HEK293 (cell line): ENCODE results near the gene IPO11.
A peak's percentile ranks its signal among the peaks of the same experiment; 100 is the strongest.

Experiments
- CTCF ChIA-PET: fragments of 350-600 bp; formaldehyde crosslinking; extraction: SDS; loops from one replicate; lab custom pipeline; 2021; ENCODE audit warnings: antibody characterized with exemption; lab: Yijun Ruan, JAX
- POLR2A ChIA-PET: fragments of 300-600 bp; formaldehyde crosslinking; extraction: SDS; loops from one replicate; lab custom pipeline; 2020; ENCODE audit warnings: antibody characterized with exemption, inconsistent platforms; lab: Yijun Ruan, JAX
- H3K27ac ChIP-seq: fragments of 200-500 bp; sonication (Bioruptor generic); 2 replicates; pipeline ENCODE4 v1.5.1; 2014; ENCODE audit warnings: low read depth, low read length, control low read depth, inconsistent platforms; ENCODE audit errors: extremely low read depth
- H3K36me3 ChIP-seq, 2 experiments: fragments of 200-500 bp in 1 of 2; sonication (Bioruptor generic) in 1 of 2; 1 replicate in 1 of 2; 2 replicates in 1 of 2; pipeline ENCODE4 v1.5.1; 2014 to 2017; ENCODE audit warnings: inconsistent platforms in 2 of 2, low read length in 2 of 2; ENCODE audit not compliant: control insufficient read depth in 2 of 2, insufficient read depth in 1 of 2
- H3K4me1 ChIP-seq: fragments of 200-500 bp; sonication (Bioruptor generic); 2 replicates; pipeline ENCODE4 v1.5.1; 2014; ENCODE audit warnings: mild to moderate bottlenecking, low read length, inconsistent platforms; ENCODE audit not compliant: control insufficient read depth, insufficient read depth
- H3K4me3 ChIP-seq: 2 replicates; pipeline ENCODE4 v1.5.1; 2011; ENCODE audit warnings: low read depth, mild to moderate bottlenecking, control low read depth, low read length, moderate library complexity
- H3K9me3 ChIP-seq: fragments of 200-500 bp; sonication (Bioruptor generic); 2 replicates; pipeline ENCODE4 v1.5.1; 2014; ENCODE audit warnings: low read depth, low read length, inconsistent platforms; ENCODE audit not compliant: control insufficient read depth, insufficient read depth
- ATF2 ChIP-seq: fragments of 450-650 bp; formaldehyde crosslinking; IDR thresholded peaks from 2 replicates; pipeline ENCODE4 v1.5.1; 2016; ENCODE audit warnings: missing biosample characterization, missing genetic modification characterization, low read depth
- KLF17 ChIP-seq: fragments of 450-650 bp; formaldehyde crosslinking; IDR thresholded peaks from 2 replicates; pipeline ENCODE4 v1.5.1; 2016; ENCODE audit warnings: missing biosample characterization, missing genetic modification characterization
- SALL2 ChIP-seq: fragments of 450-650 bp; formaldehyde crosslinking; IDR thresholded peaks from 2 replicates; pipeline ENCODE4 v1.5.0; 2017; ENCODE audit warnings: missing biosample characterization, mild to moderate bottlenecking, missing genetic modification characterization, borderline replicate concordance
- SCRT2 ChIP-seq: fragments of 450-650 bp; formaldehyde crosslinking; IDR thresholded peaks from 2 replicates; pipeline ENCODE4 v1.5.1; 2016; ENCODE audit warnings: missing biosample characterization, missing genetic modification characterization
- SP7 ChIP-seq: fragments of 450-650 bp; formaldehyde crosslinking; IDR thresholded peaks from 2 replicates; pipeline ENCODE4 v1.5.1; 2016; ENCODE audit warnings: missing biosample characterization, missing genetic modification characterization
- ZNF138 ChIP-seq: fragments of 450-650 bp; formaldehyde crosslinking; IDR thresholded peaks from 2 replicates; pipeline ENCODE4 v1.5.1; 2016; ENCODE audit warnings: missing biosample characterization, missing genetic modification characterization, borderline replicate concordance
- ZNF335 ChIP-seq: fragments of 450-650 bp; formaldehyde crosslinking; conservative IDR thresholded peaks from 2 replicates; pipeline ENCODE4 v1.5.1; 2016; ENCODE audit warnings: missing biosample characterization, missing genetic modification characterization
- ZNF362 ChIP-seq: fragments of 450-650 bp; formaldehyde crosslinking; IDR thresholded peaks from 2 replicates; pipeline ENCODE4 v1.5.1; 2016; ENCODE audit warnings: missing biosample characterization, missing genetic modification characterization
- ZNF629 ChIP-seq: fragments of 450-650 bp; formaldehyde crosslinking; IDR thresholded peaks from 2 replicates; pipeline ENCODE4 v1.5.1; 2017; ENCODE audit warnings: missing biosample characterization, missing genetic modification characterization
- ZXDB ChIP-seq: fragments of 450-650 bp; formaldehyde crosslinking; IDR thresholded peaks from 2 replicates; pipeline ENCODE4 v1.5.1; 2016; ENCODE audit warnings: missing biosample characterization, missing genetic modification characterization
- TF ChIP-seq, protein P1 (sequence below): fragments of 450-650 bp; formaldehyde crosslinking; IDR thresholded peaks from 2 replicates; pipeline ENCODE4 v1.5.1; 2016; ENCODE audit warnings: missing biosample characterization, missing genetic modification characterization
- TF ChIP-seq, protein P2 (sequence below): fragments of 450-650 bp; formaldehyde crosslinking; IDR thresholded peaks from 2 replicates; pipeline ENCODE4 v1.5.1; 2016; ENCODE audit warnings: missing biosample characterization, missing genetic modification characterization, borderline replicate concordance

The IPO11 gene

DNA sequence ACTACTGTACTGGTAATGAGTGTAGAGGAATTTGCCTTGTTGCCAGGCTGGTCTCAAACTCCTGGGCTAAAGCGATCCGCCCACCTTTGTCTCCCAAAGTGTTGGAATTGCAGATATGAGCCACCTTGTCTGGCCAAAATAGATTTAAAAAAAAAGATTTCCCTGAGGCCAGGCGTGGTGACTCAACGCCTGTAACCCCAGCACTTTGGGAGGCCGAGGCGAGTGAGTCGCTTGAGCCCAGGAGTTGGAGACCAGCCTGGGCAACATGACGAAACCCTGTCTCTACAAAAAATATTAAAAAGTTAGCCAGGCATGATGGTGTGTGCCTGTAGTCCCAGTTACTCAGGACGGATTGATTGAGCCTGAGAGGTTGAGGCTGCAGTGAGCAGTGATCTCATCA lies 62.5 kb downstream of the IPO11 start:
- POLR2A ChIA-PET = no interaction called here
- TF ChIP-seq ZNF362 (peak; percentile 70; the same call in 1 of the 2 replicates), KLF17 (tag by site-specific recombination) (no peak), ZNF335 (tag by site-specific recombination) (0 out of 2 replicates have a peak, but pooled peaks have one; percentile 22), ZNF138 (tag by site-specific recombination) (no peak), ZXDB (no peak)
- TF ChIP-seq, protein P1, sequence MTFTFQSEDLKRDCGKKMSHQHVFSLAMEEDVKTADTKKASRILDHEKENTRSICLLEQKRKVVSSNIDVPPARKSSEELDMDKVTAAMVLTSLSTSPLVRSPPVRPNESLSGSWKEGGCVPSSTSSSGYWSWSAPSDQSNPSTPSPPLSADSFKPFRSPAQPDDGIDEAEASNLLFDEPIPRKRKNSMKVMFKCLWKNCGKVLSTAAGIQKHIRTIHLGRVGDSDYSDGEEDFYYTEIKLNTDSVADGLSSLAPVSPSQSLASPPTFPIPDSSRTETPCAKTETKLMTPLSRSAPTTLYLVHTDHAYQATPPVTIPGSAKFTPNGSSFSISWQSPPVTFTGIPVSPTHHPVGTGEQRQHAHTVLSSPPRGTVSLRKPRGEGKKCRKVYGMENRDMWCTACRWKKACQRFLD (tag by site-specific recombination) = no peak
- TF ChIP-seq, protein P2, sequence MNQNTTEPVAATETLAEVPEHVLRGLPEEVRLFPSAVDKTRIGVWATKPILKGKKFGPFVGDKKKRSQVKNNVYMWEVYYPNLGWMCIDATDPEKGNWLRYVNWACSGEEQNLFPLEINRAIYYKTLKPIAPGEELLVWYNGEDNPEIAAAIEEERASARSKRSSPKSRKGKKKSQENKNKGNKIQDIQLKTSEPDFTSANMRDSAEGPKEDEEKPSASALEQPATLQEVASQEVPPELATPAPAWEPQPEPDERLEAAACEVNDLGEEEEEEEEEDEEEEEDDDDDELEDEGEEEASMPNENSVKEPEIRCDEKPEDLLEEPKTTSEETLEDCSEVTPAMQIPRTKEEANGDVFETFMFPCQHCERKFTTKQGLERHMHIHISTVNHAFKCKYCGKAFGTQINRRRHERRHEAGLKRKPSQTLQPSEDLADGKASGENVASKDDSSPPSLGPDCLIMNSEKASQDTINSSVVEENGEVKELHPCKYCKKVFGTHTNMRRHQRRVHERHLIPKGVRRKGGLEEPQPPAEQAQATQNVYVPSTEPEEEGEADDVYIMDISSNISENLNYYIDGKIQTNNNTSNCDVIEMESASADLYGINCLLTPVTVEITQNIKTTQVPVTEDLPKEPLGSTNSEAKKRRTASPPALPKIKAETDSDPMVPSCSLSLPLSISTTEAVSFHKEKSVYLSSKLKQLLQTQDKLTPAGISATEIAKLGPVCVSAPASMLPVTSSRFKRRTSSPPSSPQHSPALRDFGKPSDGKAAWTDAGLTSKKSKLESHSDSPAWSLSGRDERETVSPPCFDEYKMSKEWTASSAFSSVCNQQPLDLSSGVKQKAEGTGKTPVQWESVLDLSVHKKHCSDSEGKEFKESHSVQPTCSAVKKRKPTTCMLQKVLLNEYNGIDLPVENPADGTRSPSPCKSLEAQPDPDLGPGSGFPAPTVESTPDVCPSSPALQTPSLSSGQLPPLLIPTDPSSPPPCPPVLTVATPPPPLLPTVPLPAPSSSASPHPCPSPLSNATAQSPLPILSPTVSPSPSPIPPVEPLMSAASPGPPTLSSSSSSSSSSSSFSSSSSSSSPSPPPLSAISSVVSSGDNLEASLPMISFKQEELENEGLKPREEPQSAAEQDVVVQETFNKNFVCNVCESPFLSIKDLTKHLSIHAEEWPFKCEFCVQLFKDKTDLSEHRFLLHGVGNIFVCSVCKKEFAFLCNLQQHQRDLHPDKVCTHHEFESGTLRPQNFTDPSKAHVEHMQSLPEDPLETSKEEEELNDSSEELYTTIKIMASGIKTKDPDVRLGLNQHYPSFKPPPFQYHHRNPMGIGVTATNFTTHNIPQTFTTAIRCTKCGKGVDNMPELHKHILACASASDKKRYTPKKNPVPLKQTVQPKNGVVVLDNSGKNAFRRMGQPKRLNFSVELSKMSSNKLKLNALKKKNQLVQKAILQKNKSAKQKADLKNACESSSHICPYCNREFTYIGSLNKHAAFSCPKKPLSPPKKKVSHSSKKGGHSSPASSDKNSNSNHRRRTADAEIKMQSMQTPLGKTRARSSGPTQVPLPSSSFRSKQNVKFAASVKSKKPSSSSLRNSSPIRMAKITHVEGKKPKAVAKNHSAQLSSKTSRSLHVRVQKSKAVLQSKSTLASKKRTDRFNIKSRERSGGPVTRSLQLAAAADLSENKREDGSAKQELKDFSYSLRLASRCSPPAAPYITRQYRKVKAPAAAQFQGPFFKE = no peak
- no peaks in the 10 kb centered on the region for H3K9me3 ChIP-seq
- no peaks in the 10 kb centered on the region for H3K4me1 ChIP-seq
- CTCF ChIA-PET = interaction anchor here (0.7 to 2.1 kb wide), 3 partner anchors 11 to 15 kb away, joined by 3 to 14 read pairs (median 4); no protein-coding TSS in a partner anchor
- no peak overlapping the region for H3K27ac ChIP-seq
- H3K4me3 ChIP-seq = no peak overlapping the region
- H3K36me3 ChIP-seq = peaks cover 0 to 2% of the 10 kb centered on the region in 2 experiments

- TF ChIP-seq SP7 (tag by site-specific recombination) (0 out of 2 replicates have a peak, but pooled peaks have one; percentile 17), ZNF629 (tag by site-specific recombination) (peak; percentile 59; the same call in 1 of the 2 replicates), ATF2 (tag by site-specific recombination) (peak; percentile 69; the same call in 1 of the 2 replicates), SCRT2 (tag by site-specific recombination) (peak; percentile 57; the same call in 1 of the 2 replicates), SALL2 (tag by site-specific recombination) (no peak)
- TF ChIP-seq, protein P2 = no peak
- TF ChIP-seq, all 188 proteins: peak for 4
- CTCF ChIA-PET = interaction anchor here (0.6 to 1.8 kb wide), 2 partner anchors 15 to 17 kb away, joined by 5 to 6 read pairs; no protein-coding TSS in a partner anchor
- H3K27ac ChIP-seq = no peak overlapping the region
Measured at GRCh38 chr5:62477801-62478200, 65.2 kb downstream of the IPO11 start.

More at GRCh38 chr5:62477801-62478200, 65.2 kb downstream of the IPO11 start:
- POLR2A ChIA-PET = no interaction called here
- Histone ChIP-seq H3K4me3 (no peak overlapping the region), H3K36me3 (peaks cover 0 to 4% of the 10 kb centered on the region in 2 experiments; a peak in 1 of 3 replicates), H3K4me1 (no peaks in the 10 kb centered on the region), H3K9me3 (no peaks in the 10 kb centered on the region)
